RWPE2 (cell line): ENCODE data around the gene DNAJC6.
A peak's percentile ranks its signal among the peaks of the same experiment; 100 is the strongest.

Experiments used
- ATAC-seq: fragments of 200-7000 bp; cut with Tn5 transposase; 3 replicates; pipeline ENCODE4 v1.9.1; 2021; ENCODE audit warnings: low read depth
- DNase-seq: peaks from one replicate; pipeline ENCODE4 v3.0.0-alpha.2; 2020; ENCODE audit warnings: low spot score
- H3K27ac ChIP-seq: fragments of 450-650 bp; 2 replicates; pipeline ENCODE4 v1.5.1; 2017; ENCODE audit warnings: mild to moderate bottlenecking; ENCODE audit not compliant: poor library complexity, severe bottlenecking
- H3K27me3 ChIP-seq: fragments of 250-450 bp; sonication (Bioruptor Pico); 2 replicates; pipeline ENCODE4 v1.5.1; 2021; ENCODE audit warnings: mild to moderate bottlenecking, moderate library complexity; ENCODE audit not compliant: insufficient read depth, poor library complexity, severe bottlenecking
- H3K36me3 ChIP-seq: fragments of 250-450 bp; sonication (Bioruptor Pico); 2 replicates; pipeline ENCODE4 v1.5.1; 2020; ENCODE audit warnings: low read depth, mild to moderate bottlenecking, moderate library complexity
- H3K4me1 ChIP-seq: fragments of 250-450 bp; sonication (Bioruptor Pico); 2 replicates; pipeline ENCODE4 v1.5.1; 2021; ENCODE audit warnings: mild to moderate bottlenecking, moderate library complexity; ENCODE audit not compliant: insufficient read depth, poor library complexity, severe bottlenecking
- H3K4me3 ChIP-seq: fragments of 250-450 bp; sonication (Bioruptor Pico); 2 replicates; pipeline ENCODE4 v1.5.1; 2021; ENCODE audit warnings: mild to moderate bottlenecking, moderate library complexity; ENCODE audit not compliant: severe bottlenecking
- H3K9me3 ChIP-seq: fragments of 250-450 bp; sonication (Bioruptor Pico); 2 replicates; pipeline ENCODE4 v1.5.1; 2021; ENCODE audit warnings: mild to moderate bottlenecking, moderate library complexity; ENCODE audit not compliant: severe bottlenecking
- TF ChIP-seq, protein P1 (sequence below): fragments of 450-650 bp; IDR thresholded peaks from one replicate; pipeline ENCODE4 v1.5.1; 2017; ENCODE audit warnings: mild to moderate bottlenecking, moderate library complexity; ENCODE audit not compliant: poor library complexity, severe bottlenecking

Gene DNAJC6

DNA sequence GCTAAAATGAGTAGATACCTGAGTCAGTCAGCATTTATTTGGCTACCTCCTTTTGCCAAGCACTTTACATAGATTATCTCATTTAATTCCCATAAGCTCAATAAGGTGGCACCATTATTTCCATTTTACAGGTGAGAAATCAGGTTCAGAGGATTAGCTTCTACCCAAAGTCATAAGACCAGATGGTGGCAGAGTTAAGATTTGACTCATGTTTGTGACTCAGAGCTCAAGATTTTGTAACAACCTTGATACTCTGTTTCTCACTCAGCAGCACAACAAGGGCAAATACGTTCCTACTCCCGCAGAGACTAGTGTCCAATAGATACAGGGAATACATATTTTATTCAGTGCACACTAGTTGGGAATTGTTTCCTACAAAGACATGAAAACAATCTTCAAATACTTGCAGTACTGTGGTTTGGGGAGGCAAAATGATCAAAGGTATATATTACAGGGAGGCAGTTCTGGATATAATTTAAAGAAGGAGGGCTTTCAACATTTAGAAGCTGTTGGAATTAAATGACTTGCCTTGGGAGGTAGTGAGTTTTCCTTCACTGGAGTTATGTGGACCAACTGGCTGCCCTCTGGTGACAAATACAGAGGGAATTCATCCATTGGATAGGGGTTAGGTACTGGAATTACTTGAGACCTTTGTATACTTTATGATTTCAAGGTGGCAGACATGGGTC, 114.7 kb downstream of the DNAJC6 start:
- ATAC-seq (peak; percentile 30), DNase-seq (no peak)
- H3K4me1 ChIP-seq = peaks cover 49% of the 10 kb centered on the region
- H3K4me3 ChIP-seq = no peak overlapping the region
- TF ChIP-seq, protein P1, sequence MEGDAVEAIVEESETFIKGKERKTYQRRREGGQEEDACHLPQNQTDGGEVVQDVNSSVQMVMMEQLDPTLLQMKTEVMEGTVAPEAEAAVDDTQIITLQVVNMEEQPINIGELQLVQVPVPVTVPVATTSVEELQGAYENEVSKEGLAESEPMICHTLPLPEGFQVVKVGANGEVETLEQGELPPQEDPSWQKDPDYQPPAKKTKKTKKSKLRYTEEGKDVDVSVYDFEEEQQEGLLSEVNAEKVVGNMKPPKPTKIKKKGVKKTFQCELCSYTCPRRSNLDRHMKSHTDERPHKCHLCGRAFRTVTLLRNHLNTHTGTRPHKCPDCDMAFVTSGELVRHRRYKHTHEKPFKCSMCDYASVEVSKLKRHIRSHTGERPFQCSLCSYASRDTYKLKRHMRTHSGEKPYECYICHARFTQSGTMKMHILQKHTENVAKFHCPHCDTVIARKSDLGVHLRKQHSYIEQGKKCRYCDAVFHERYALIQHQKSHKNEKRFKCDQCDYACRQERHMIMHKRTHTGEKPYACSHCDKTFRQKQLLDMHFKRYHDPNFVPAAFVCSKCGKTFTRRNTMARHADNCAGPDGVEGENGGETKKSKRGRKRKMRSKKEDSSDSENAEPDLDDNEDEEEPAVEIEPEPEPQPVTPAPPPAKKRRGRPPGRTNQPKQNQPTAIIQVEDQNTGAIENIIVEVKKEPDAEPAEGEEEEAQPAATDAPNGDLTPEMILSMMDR = no peak
- H3K36me3 ChIP-seq = peaks cover 44% of the 10 kb centered on the region
- no peaks in the 10 kb centered on the region for H3K27me3 ChIP-seq
- no peaks in the 10 kb centered on the region for H3K9me3 ChIP-seq
- H3K27ac ChIP-seq = peak overlapping the region; percentile 91

DNA sequence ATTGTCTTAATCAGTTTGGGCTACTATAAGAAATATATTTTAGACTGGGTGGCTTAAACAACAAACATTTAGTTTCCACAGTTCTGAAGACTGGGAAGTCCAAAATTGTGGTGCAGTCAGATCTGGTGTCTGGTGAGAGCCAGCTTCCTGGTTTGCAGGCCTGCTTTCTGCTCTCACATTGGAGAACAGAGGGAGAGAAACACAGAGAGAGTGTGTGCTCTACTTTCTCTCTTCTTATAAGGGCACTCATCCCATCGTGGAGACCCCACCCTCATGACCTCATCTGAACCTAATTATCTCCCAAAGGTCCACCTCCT, 115.2 kb downstream of the DNAJC6 start:
- Histone ChIP-seq H3K4me1 (peaks cover 49% of the 10 kb centered on the region), H3K9me3 (no peaks in the 10 kb centered on the region), H3K27me3 (no peaks in the 10 kb centered on the region), H3K36me3 (peaks cover 44% of the 10 kb centered on the region), H3K27ac (peak overlapping the region; percentile 91), H3K4me3 (no peak overlapping the region)
- TF ChIP-seq, protein P1 = no peak
- DNase-seq (no peak), ATAC-seq (no peak)

DNA sequence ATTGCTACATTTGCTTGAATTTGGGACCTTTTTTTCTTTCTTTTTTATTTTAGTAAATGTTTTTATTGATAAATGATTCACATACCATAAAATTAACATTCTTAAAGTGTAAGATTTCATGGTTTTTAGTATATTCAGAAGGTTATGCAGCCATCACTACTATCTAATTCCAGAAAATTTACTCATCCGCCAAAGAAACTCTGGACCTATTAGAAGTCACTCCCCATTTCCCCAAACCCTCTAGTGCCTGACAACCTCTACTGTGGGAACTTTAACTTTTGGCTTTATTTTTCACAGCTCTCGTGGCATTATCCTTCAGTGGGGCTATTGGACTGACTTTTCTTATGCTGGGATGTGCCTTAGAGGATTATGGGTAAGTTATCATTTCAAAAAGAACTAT, 115.7 kb downstream of the DNAJC6 start:
- Histone ChIP-seq H3K27me3 (no peaks in the 10 kb centered on the region), H3K4me1 (peaks cover 53% of the 10 kb centered on the region), H3K36me3 (peaks cover 46% of the 10 kb centered on the region), H3K9me3 (no peaks in the 10 kb centered on the region), H3K27ac (peak overlapping the region; percentile 91), H3K4me3 (no peak overlapping the region)
- no peak for DNase-seq
- TF ChIP-seq, protein P1 = no peak
- no peak for ATAC-seq

DNA sequence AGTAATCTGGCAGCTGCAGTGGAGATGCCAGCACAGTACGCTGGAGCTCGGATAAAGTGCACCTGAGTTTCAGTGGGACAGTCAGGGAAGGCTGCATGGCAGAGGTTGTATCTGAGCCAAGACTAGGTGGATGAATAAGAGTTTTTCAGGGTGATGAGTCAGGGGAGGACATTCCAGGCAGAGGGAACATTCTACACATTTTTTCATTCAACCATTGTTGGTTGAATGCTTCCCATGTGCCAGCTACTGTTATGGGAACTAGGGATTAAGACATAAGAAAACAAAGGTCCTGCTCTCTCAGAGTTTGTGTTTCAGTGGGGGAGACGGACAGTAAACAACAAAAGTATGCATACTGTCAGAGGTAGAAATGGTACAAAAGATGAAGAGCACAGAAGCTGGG, 116.4 kb downstream of the DNAJC6 start:
- ATAC-seq = peak; percentile 68
- Histone ChIP-seq H3K27me3 (no peaks in the 10 kb centered on the region), H3K9me3 (no peaks in the 10 kb centered on the region), H3K4me1 (peaks cover 60% of the 10 kb centered on the region), H3K36me3 (peaks cover 53% of the 10 kb centered on the region), H3K27ac (peak overlapping the region; percentile 91), H3K4me3 (no peak overlapping the region)
- DNase-seq = no peak
- TF ChIP-seq, protein P1 = no peak

DNA sequence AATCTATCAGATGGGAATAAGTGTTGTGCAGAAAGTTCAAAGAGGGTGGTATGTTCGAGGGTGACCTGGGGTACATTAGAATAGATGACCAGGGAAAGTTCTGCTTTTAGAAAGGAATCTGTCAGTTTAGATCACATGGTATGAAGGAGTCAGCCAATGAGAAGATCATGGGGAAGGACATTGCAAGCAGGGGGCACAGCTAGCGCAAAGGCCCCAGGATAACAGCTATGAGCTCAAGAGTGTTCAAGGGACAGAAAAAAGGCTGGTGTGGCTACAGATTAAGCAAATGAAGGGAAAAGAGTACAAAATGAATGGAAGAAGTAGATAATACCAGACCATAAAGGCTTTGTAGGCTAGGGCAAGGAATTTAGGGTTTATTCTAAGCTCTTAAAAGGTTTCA, 119.7 kb downstream of the DNAJC6 start:
- TF ChIP-seq, protein P1 = no peak
- no peak overlapping the region for H3K4me3 ChIP-seq
- H3K4me1 ChIP-seq = peaks cover 39% of the 10 kb centered on the region
- H3K27me3 ChIP-seq = no peaks in the 10 kb centered on the region
- ATAC-seq (no peak), DNase-seq (no peak)
- peak overlapping the region; percentile 78 for H3K27ac ChIP-seq
- H3K9me3 ChIP-seq = no peaks in the 10 kb centered on the region
- peaks cover 84% of the 10 kb centered on the region for H3K36me3 ChIP-seq
